ENCODE measurements around the gene OR8B3. TPM values are rescaled to one million over a fixed set of nuclear protein-coding genes. Genes with fewer than 3 reads are reported as not detected.
"Not testable (repeated sequence)": the region's sequence is repeated elsewhere in the genome, so short reads cannot be mapped to it uniquely, and the experiment has no call there.

The OR8B3 gene
- total and polyA plus RNA-seq, 2 donors (not counting 1 experiment from before 2014, with no cell fraction given) = not detected

DNA sequence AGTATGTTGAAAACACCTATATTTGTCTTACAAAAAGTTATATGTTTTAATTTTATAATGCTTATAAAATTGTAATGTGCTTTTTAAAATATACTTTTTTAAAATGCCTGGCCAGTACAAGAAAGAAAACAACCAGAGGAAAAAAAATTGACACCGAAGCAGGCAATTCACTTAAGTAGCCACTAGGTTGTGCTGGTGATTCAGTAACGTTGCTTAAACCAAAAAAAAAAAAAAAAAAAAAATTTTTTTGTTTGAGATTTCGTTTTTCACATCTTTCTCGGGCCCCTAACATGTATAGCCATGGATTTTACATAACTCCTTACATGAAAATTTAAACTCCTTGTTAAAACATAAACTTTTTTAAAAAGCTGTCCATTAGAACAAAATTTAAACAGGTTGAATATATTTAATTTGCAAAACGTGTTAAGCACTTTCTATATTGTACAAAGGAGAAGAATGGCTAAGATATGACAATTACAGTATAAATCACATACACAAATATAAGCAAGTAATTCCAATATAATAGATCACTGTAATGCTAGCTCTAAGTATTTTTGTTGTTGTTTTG lies 16.6 kb upstream of the OR8B3 start:
- Histone ChIP-seq H3K4me3 (replicated peaks in 1 of 4; ENCODE audit: control extremely low read depth in 1 of 4, insufficient read depth in 1 of 4, low read depth in 3 of 4, low read length in 4 of 4) (no peak overlapping the region), H3K27me3 (ENCODE audit: control insufficient read depth, insufficient read depth, low read length) (no peaks in the 10 kb centered on the region), H3K9ac (ENCODE audit: insufficient read depth, low read length) (no peak overlapping the region), H3K36me3 (ENCODE audit: control insufficient read depth, insufficient read depth, low read length) (no peaks in the 10 kb centered on the region), H3K79me2 (ENCODE audit: control insufficient read depth, insufficient read depth, low read length) (no peaks in the 10 kb centered on the region), H3K9me3 (ENCODE audit: control insufficient read depth, insufficient read depth, low read depth, low read length) (no peaks in the 10 kb centered on the region), H4K20me1 (ENCODE audit: control insufficient read depth, extremely low read depth, insufficient read depth, low read length) (no peaks in the 10 kb centered on the region), H3K4me2 (ENCODE audit: extremely low read depth, insufficient read depth, low read length) (no peak overlapping the region), H2AFZ (ENCODE audit: low read length) (no peak overlapping the region), H3K27ac (ENCODE audit: insufficient read depth, low read length) (no peak overlapping the region), H3K4me1 (ENCODE audit: control insufficient read depth, extremely low read depth, insufficient read depth, low read length) (no peaks in the 10 kb centered on the region)
- TF ChIP-seq CTCF (conservative IDR thresholded peaks at IDR 0.05 in 1 of 2, IDR thresholded peaks at IDR 0.05 in 1 of 2; ENCODE audit: low read depth in 1 of 2, low read length in 2 of 2) (peak; percentile 66 to 71), EZH2 (IDR thresholded peaks at IDR 0.05; ENCODE audit: low read length, missing control alignments) (no peak)
- DNase-seq (ENCODE audit: low read depth in 2 of 2) = peak; percentile 40 to 74

- Histone ChIP-seq H2AFZ (ENCODE audit: low read length) (no peak overlapping the region), H3K36me3 (ENCODE audit: control insufficient read depth, insufficient read depth, low read length) (no peaks in the 10 kb centered on the region), H3K4me1 (ENCODE audit: control insufficient read depth, extremely low read depth, insufficient read depth, low read length) (no peaks in the 10 kb centered on the region), H3K9me3 (ENCODE audit: control insufficient read depth, insufficient read depth, low read depth, low read length) (no peaks in the 10 kb centered on the region), H4K20me1 (ENCODE audit: control insufficient read depth, extremely low read depth, insufficient read depth, low read length) (no peaks in the 10 kb centered on the region), H3K9ac (ENCODE audit: insufficient read depth, low read length) (no peak overlapping the region), H3K27ac (ENCODE audit: insufficient read depth, low read length) (no peak overlapping the region), H3K79me2 (ENCODE audit: control insufficient read depth, insufficient read depth, low read length) (no peaks in the 10 kb centered on the region), H3K4me2 (ENCODE audit: extremely low read depth, insufficient read depth, low read length) (no peak overlapping the region), H3K27me3 (ENCODE audit: control insufficient read depth, insufficient read depth, low read length) (no peaks in the 10 kb centered on the region), H3K4me3 (replicated peaks in 1 of 4; ENCODE audit: control extremely low read depth in 1 of 4, insufficient read depth in 1 of 4, low read depth in 3 of 4, low read length in 4 of 4) (no peak overlapping the region)
- DNase-seq (ENCODE audit: low read depth in 2 of 2) = no peak
- TF ChIP-seq CTCF (conservative IDR thresholded peaks at IDR 0.05 in 1 of 2, IDR thresholded peaks at IDR 0.05 in 1 of 2; ENCODE audit: low read depth in 1 of 2, low read length in 2 of 2) (no peak), EZH2 (IDR thresholded peaks at IDR 0.05; ENCODE audit: low read length, missing control alignments) (no peak)
These were observed 11.1 kb upstream of the OR8B3 start for GRCh38 chr11:124409906-124410305.

GRCh38 chr11:124405581-124405980 lies 6.8 kb upstream of the OR8B3 start:
- no peaks in the 10 kb centered on the region for H3K9me3 ChIP-seq (ENCODE audit: control insufficient read depth, insufficient read depth, low read depth, low read length)
- no peak overlapping the region for H3K4me2 ChIP-seq (ENCODE audit: extremely low read depth, insufficient read depth, low read length)
- H3K27ac ChIP-seq (ENCODE audit: insufficient read depth, low read length) = no peak overlapping the region

GRCh38 chr11:124403186-124403585 lies 4.4 kb upstream of the OR8B3 start:
- H4K20me1 ChIP-seq (ENCODE audit: control insufficient read depth, extremely low read depth, insufficient read depth, low read length); H3K9ac ChIP-seq (ENCODE audit: insufficient read depth, low read length); H3K27ac ChIP-seq (ENCODE audit: insufficient read depth, low read length); H3K9me3 ChIP-seq (ENCODE audit: control insufficient read depth, insufficient read depth, low read depth, low read length); H3K36me3 ChIP-seq (ENCODE audit: control insufficient read depth, insufficient read depth, low read length); H3K4me1 ChIP-seq (ENCODE audit: control insufficient read depth, extremely low read depth, insufficient read depth, low read length); H3K27me3 ChIP-seq (ENCODE audit: control insufficient read depth, insufficient read depth, low read length); H2AFZ ChIP-seq (ENCODE audit: low read length); H3K4me2 ChIP-seq (ENCODE audit: extremely low read depth, insufficient read depth, low read length); H3K79me2 ChIP-seq (ENCODE audit: control insufficient read depth, insufficient read depth, low read length); H3K4me3 ChIP-seq (replicated peaks in 1 of 4; ENCODE audit: control extremely low read depth in 1 of 4, insufficient read depth in 1 of 4, low read depth in 3 of 4, low read length in 4 of 4); DNase-seq (ENCODE audit: low read depth in 2 of 2): not testable (repeated sequence)

More at GRCh38 chr11:124405581-124405980, 6.8 kb upstream of the OR8B3 start:
- peak in 1 of 2 donors; percentile 17 for DNase-seq (ENCODE audit: low read depth in 2 of 2)
- H2AFZ ChIP-seq (ENCODE audit: low read length) = no peak overlapping the region
- no peaks in the 10 kb centered on the region for H3K79me2 ChIP-seq (ENCODE audit: control insufficient read depth, insufficient read depth, low read length)
- no peaks in the 10 kb centered on the region for H3K36me3 ChIP-seq (ENCODE audit: control insufficient read depth, insufficient read depth, low read length)
- H3K9ac ChIP-seq (ENCODE audit: insufficient read depth, low read length) = no peak overlapping the region
- no peak for TF ChIP-seq EZH2 (IDR thresholded peaks at IDR 0.05; ENCODE audit: low read length, missing control alignments)
- TF ChIP-seq CTCF (conservative IDR thresholded peaks at IDR 0.05 in 1 of 2, IDR thresholded peaks at IDR 0.05 in 1 of 2; ENCODE audit: low read depth in 1 of 2, low read length in 2 of 2) = no peak
- no peaks in the 10 kb centered on the region for H4K20me1 ChIP-seq (ENCODE audit: control insufficient read depth, extremely low read depth, insufficient read depth, low read length)
- no peaks in the 10 kb centered on the region for H3K27me3 ChIP-seq (ENCODE audit: control insufficient read depth, insufficient read depth, low read length)
- H3K4me3 ChIP-seq (replicated peaks in 1 of 4; ENCODE audit: control extremely low read depth in 1 of 4, insufficient read depth in 1 of 4, low read depth in 3 of 4, low read length in 4 of 4) = no peak overlapping the region
- no peaks in the 10 kb centered on the region for H3K4me1 ChIP-seq (ENCODE audit: control insufficient read depth, extremely low read depth, insufficient read depth, low read length)
